Vagina (tissue), 2 donors: Measurements from ENCODE around the gene CHP1. TPM values are rescaled to one million over a fixed set of nuclear protein-coding genes. Genes with fewer than 3 reads are reported as not detected.

Source experiments
- DNase-seq, 2 donors: peaks; one replicate each; pipeline ENCODE4 v3.0.0-alpha.2; 2017; ENCODE audit errors: extremely low spot score in 2 of 2
- H3K27ac ChIP-seq: fragments of 200-600 bp; sonication (generic); one replicate; pipeline ENCODE4 v1.5.1; 2019
- H3K27me3 ChIP-seq: fragments of 200-600 bp; sonication (generic); one replicate; pipeline ENCODE4 v1.5.1; 2019
- H3K36me3 ChIP-seq, 2 donors: fragments of 200-600 bp; sonication (generic); one replicate each; pipeline ENCODE4 v1.5.1; 2017 to 2019
- H3K4me1 ChIP-seq: fragments of 200-600 bp; sonication (generic); one replicate; pipeline ENCODE4 v1.5.1; 2019
- H3K4me3 ChIP-seq, 2 donors: fragments of 200-600 bp; sonication (generic); 1 replicate in 1 of 2; 2 replicates in 1 of 2; pipeline ENCODE4 v1.5.1; 2016 to 2019
- H3K9me3 ChIP-seq: fragments of 200-600 bp; sonication (generic); one replicate; pipeline ENCODE4 v1.5.1; 2019
- CTCF ChIP-seq, 3 experiments: fragments of 450-650 bp in 2 of 3; fragments of 200-600 bp in 1 of 3; sonication (generic) in 1 of 3; IDR thresholded peaks; one replicate each; pipeline ENCODE4 v1.5.1; 2017 to 2019; ENCODE audit warnings: antibody characterized with exemption in 3 of 3, mild to moderate bottlenecking in 2 of 3, moderate library complexity in 2 of 3
- POLR2A ChIP-seq, 2 donors: fragments of 450-650 bp; IDR thresholded peaks; one replicate each; pipeline ENCODE4 v1.6.1; 2017; ENCODE audit warnings: antibody characterized with exemption in 2 of 2, mild to moderate bottlenecking in 2 of 2, moderate library complexity in 2 of 2
- POLR2AphosphoS5 ChIP-seq, 2 donors: sonication (generic); formaldehyde crosslinking; IDR thresholded peaks; one replicate each; pipeline ENCODE4 v1.9.0; 2017; ENCODE audit warnings: antibody characterized with exemption in 2 of 2, mild to moderate bottlenecking in 2 of 2, low read depth in 1 of 2; ENCODE audit not compliant: insufficient read depth in 1 of 2
- intact Hi-C: fragments of 100-400 bp; cut with DNase I; formaldehyde crosslinking; loops from one replicate; pipeline ENCODE4 v1.15.1; 2023
- total RNA-seq: library from RNA; depleted of rRNA; stranded (reverse); fragments of >200 nt; gene quantifications from one replicate; pipeline ENCODE4 v1.2.3, GENCODE V29; 2016

CHP1 gene
- total RNA-seq, 1 donor from 2014 or later: 119 TPM

- H3K27ac ChIP-seq: peak overlapping the region; percentile 90
- peaks cover 3 to 38% of the 10 kb centered on the region in 2 donors for H3K36me3 ChIP-seq
- intact Hi-C loops: no loop called here
- peaks cover 41% of the 10 kb centered on the region for H3K4me1 ChIP-seq
- H3K9me3 ChIP-seq: no peaks in the 10 kb centered on the region
- peak overlapping the region; percentile 67 to 82 for H3K4me3 ChIP-seq
- DNase-seq: no peak
- TF ChIP-seq CTCF (IDR thresholded peaks at IDR 0.05) (no peak), POLR2AphosphoS5 (IDR thresholded peaks at IDR 0.05; ENCODE audit: insufficient read depth in 1 of 2, low read depth in 1 of 2) (no peak), POLR2A (IDR thresholded peaks at IDR 0.05) (no peak)
- no peaks in the 10 kb centered on the region for H3K27me3 ChIP-seq
Measured at GRCh38 chr15:41284427-41285177, 53.5 kb downstream of the CHP1 start.

GRCh38 chr15:41285285-41285684 lies 54.2 kb downstream of the CHP1 start:
- no peak for DNase-seq
- peak overlapping the region; percentile 90 for H3K27ac ChIP-seq
- H3K4me1 ChIP-seq: peaks cover 41% of the 10 kb centered on the region
- H3K27me3 ChIP-seq: no peaks in the 10 kb centered on the region
- H3K9me3 ChIP-seq: no peaks in the 10 kb centered on the region
- intact Hi-C loops: no loop called here
- H3K36me3 ChIP-seq: peaks cover 3 to 38% of the 10 kb centered on the region in 2 donors
- H3K4me3 ChIP-seq: peak overlapping the region; percentile 67 to 82
- TF ChIP-seq CTCF (IDR thresholded peaks at IDR 0.05) (no peak), POLR2AphosphoS5 (IDR thresholded peaks at IDR 0.05; ENCODE audit: insufficient read depth in 1 of 2, low read depth in 1 of 2) (no peak), POLR2A (IDR thresholded peaks at IDR 0.05) (no peak)

- Histone ChIP-seq H3K9me3 (no peaks in the 10 kb centered on the region), H3K4me1 (peaks cover 36% of the 10 kb centered on the region), H3K36me3 (peaks cover 3 to 38% of the 10 kb centered on the region in 2 donors), H3K27ac (no peak overlapping the region), H3K4me3 (no peak overlapping the region), H3K27me3 (no peaks in the 10 kb centered on the region)
- TF ChIP-seq POLR2AphosphoS5 (IDR thresholded peaks at IDR 0.05; ENCODE audit: insufficient read depth in 1 of 2, low read depth in 1 of 2): no peak
- TF ChIP-seq CTCF (IDR thresholded peaks at IDR 0.05): no peak
- TF ChIP-seq POLR2A (IDR thresholded peaks at IDR 0.05): no peak
- DNase-seq: no peak
- intact Hi-C loops: no loop called here
Measured at GRCh38 chr15:41286665-41287333, 55.7 kb downstream of the CHP1 start.

GRCh38 chr15:41288464-41288863 lies 57.4 kb downstream of the CHP1 start:
- TF ChIP-seq POLR2AphosphoS5 (IDR thresholded peaks at IDR 0.05; ENCODE audit: insufficient read depth in 1 of 2, low read depth in 1 of 2) (no peak), POLR2A (IDR thresholded peaks at IDR 0.05) (no peak), CTCF (IDR thresholded peaks at IDR 0.05) (no peak)
- H3K27ac ChIP-seq: no peak overlapping the region
- intact Hi-C loops: no loop called here
- peaks cover 23% of the 10 kb centered on the region for H3K4me1 ChIP-seq
- no peaks in the 10 kb centered on the region for H3K27me3 ChIP-seq
- DNase-seq: no peak
- no peak overlapping the region for H3K4me3 ChIP-seq
- no peaks in the 10 kb centered on the region for H3K9me3 ChIP-seq
- peaks cover 3 to 38% of the 10 kb centered on the region in 2 donors for H3K36me3 ChIP-seq

GRCh38 chr15:41289953-41290352 lies 58.9 kb downstream of the CHP1 start:
- intact Hi-C loops: no loop called here
- Histone ChIP-seq H3K27ac (no peak overlapping the region), H3K27me3 (no peaks in the 10 kb centered on the region), H3K4me1 (peaks cover 20% of the 10 kb centered on the region), H3K4me3 (no peak overlapping the region), H3K36me3 (peaks cover 3 to 38% of the 10 kb centered on the region in 2 donors), H3K9me3 (no peaks in the 10 kb centered on the region)
- no peak for DNase-seq
- TF ChIP-seq POLR2AphosphoS5 (IDR thresholded peaks at IDR 0.05; ENCODE audit: insufficient read depth in 1 of 2, low read depth in 1 of 2): no peak
- TF ChIP-seq CTCF (IDR thresholded peaks at IDR 0.05): no peak
- no peak for TF ChIP-seq POLR2A (IDR thresholded peaks at IDR 0.05)
